LNCaP clone FGC (cell line): ENCODE measurements around the gene CHCHD6.

Experiments used
- DNase-seq: peaks from one replicate; pipeline ENCODE4 v3.0.0-alpha.2; 2011; ENCODE audit warnings: low read depth
- H3K4me3 ChIP-seq: 2 replicates; pipeline ENCODE4 v1.5.1; 2011; ENCODE audit warnings: mild to moderate bottlenecking, low read depth, low read length, control low read depth
- CTCF ChIP-seq: IDR thresholded peaks from 2 replicates; pipeline ENCODE4 v1.5.1; 2012; ENCODE audit warnings: mild to moderate bottlenecking; ENCODE audit not compliant: control insufficient read depth, insufficient read depth; ENCODE audit errors: extremely low read depth

Gene CHCHD6

GRCh38 chr3:126979046-126979628 lies 275.1 kb downstream of the CHCHD6 start:
- no peak for TF ChIP-seq CTCF
- DNase-seq = no peak

GRCh38 chr3:126980266-126980811 lies 276.3 kb downstream of the CHCHD6 start:
- no peak for TF ChIP-seq CTCF
- no peak overlapping the region for H3K4me3 ChIP-seq
- no peak for DNase-seq

More at GRCh38 chr3:126979046-126979628, 275.1 kb downstream of the CHCHD6 start:
- H3K4me3 ChIP-seq = no peak overlapping the region

GRCh38 chr3:126982126-126982470 lies 278.1 kb downstream of the CHCHD6 start:
- no peak for TF ChIP-seq CTCF
- DNase-seq = no peak
- peak overlapping the region; percentile 47; the same call in 1 of the 2 replicates for H3K4me3 ChIP-seq

GRCh38 chr3:126982471-126983175 lies 278.6 kb downstream of the CHCHD6 start, which contains the start of gene PLXNA1:
Gene PLXNA1 (plus strand): TSS chr3:126983115. CDS start chr3:126988594, 5,479 bp downstream.
- peak; percentile 31 for DNase-seq
- H3K4me3 ChIP-seq = peak within 1 kb of the TSS; percentile 60
- TF ChIP-seq CTCF = peak; percentile 98

- H3K4me3 ChIP-seq = peak overlapping the region; percentile 60
- TF ChIP-seq CTCF = peak; percentile 18; the same call in 1 of the 2 replicates
- no peak for DNase-seq
Observed at GRCh38 chr3:126983276-126983652, 279.2 kb downstream of the CHCHD6 start.

GRCh38 chr3:126983653-126984390 lies 279.8 kb downstream of the CHCHD6 start:
- no peak for DNase-seq
- no peak for TF ChIP-seq CTCF
- peak overlapping the region; percentile 60 for H3K4me3 ChIP-seq
